Ovary (tissue), 3 donors: ENCODE measurements around the gene GAS6.

Experiments
- POLR2A ChIP-seq: fragments of 450-650 bp; IDR thresholded peaks from one replicate; pipeline ENCODE4 v1.6.1; 2017; ENCODE audit warnings: antibody characterized with exemption, mild to moderate bottlenecking, moderate library complexity
- TF ChIP-seq, protein P1 (sequence below), 3 donors: fragments of 450-650 bp in 2 of 3; fragments of 200-600 bp in 1 of 3; IDR thresholded peaks; one replicate each; pipeline versions ENCODE4 v1.5.1 to v1.8.0; 2016 to 2022; ENCODE audit warnings: antibody characterized with exemption in 3 of 3, mild to moderate bottlenecking in 1 of 3
- donor health status: DM: no; HTN: no; CAD: no.

GRCh38 chr13:113879017-113879416 lies 15.1 kb upstream of the GAS6 start:
- no peak for TF ChIP-seq POLR2A
- TF ChIP-seq, protein P1, sequence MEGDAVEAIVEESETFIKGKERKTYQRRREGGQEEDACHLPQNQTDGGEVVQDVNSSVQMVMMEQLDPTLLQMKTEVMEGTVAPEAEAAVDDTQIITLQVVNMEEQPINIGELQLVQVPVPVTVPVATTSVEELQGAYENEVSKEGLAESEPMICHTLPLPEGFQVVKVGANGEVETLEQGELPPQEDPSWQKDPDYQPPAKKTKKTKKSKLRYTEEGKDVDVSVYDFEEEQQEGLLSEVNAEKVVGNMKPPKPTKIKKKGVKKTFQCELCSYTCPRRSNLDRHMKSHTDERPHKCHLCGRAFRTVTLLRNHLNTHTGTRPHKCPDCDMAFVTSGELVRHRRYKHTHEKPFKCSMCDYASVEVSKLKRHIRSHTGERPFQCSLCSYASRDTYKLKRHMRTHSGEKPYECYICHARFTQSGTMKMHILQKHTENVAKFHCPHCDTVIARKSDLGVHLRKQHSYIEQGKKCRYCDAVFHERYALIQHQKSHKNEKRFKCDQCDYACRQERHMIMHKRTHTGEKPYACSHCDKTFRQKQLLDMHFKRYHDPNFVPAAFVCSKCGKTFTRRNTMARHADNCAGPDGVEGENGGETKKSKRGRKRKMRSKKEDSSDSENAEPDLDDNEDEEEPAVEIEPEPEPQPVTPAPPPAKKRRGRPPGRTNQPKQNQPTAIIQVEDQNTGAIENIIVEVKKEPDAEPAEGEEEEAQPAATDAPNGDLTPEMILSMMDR (IDR thresholded peaks at IDR 0.05) = no peak
